Epithelial cell of esophagus (primary cell): ENCODE data around the gene ZNF407.

ENCODE experiments used
- DNase-seq: peaks from one replicate; pipeline ENCODE4 v3.0.0; 2010; ENCODE audit warnings: low read depth
- H3K4me3 ChIP-seq: 2 replicates; pipeline ENCODE4 v1.5.1; 2011; ENCODE audit warnings: mild to moderate bottlenecking, low read length, control low read depth
- CTCF ChIP-seq: IDR thresholded peaks from 2 replicates; pipeline ENCODE4 v1.5.1; 2011; ENCODE audit warnings: low read depth, mild to moderate bottlenecking, low read length, control low read depth, inconsistent platforms; ENCODE audit not compliant: insufficient read depth; ENCODE audit errors: missing control alignments

The ZNF407 gene

GRCh38 chr18:74945774-74946545 lies 348.3 kb downstream of the ZNF407 start:
- peak; percentile 9 for DNase-seq
- no peak for TF ChIP-seq CTCF
- H3K4me3 ChIP-seq = no peak overlapping the region

GRCh38 chr18:74946646-74947375 lies 349.1 kb downstream of the ZNF407 start:
- TF ChIP-seq CTCF = no peak
- no peak for DNase-seq
- H3K4me3 ChIP-seq = no peak overlapping the region

GRCh38 chr18:74947417-74947816 lies 349.7 kb downstream of the ZNF407 start:
- no peak overlapping the region for H3K4me3 ChIP-seq
- TF ChIP-seq CTCF = no peak
- DNase-seq = no peak

GRCh38 chr18:74947875-74948274 lies 350.2 kb downstream of the ZNF407 start:
- no peak for TF ChIP-seq CTCF
- H3K4me3 ChIP-seq = no peak overlapping the region
- no peak for DNase-seq

GRCh38 chr18:74949611-74950010 lies 351.9 kb downstream of the ZNF407 start:
- no peak for TF ChIP-seq CTCF
- DNase-seq = no peak
- H3K4me3 ChIP-seq = no peak overlapping the region

GRCh38 chr18:74950479-74950878 lies 352.8 kb downstream of the ZNF407 start:
- no peak for TF ChIP-seq CTCF
- no peak overlapping the region for H3K4me3 ChIP-seq
- DNase-seq = no peak
